IPS DF 4.7 (cell line): ENCODE results near the gene CCDC195.
"Not testable (repeated sequence)": the region's sequence is repeated elsewhere in the genome, so short reads cannot be mapped to it uniquely, and the experiment has no call there.

Experiments
- DNase-seq: peaks from one replicate; pipeline ENCODE4 v3.0.0-alpha.2; 2013; ENCODE audit warnings: low spot score; ENCODE audit errors: extremely low read depth

Gene CCDC195

GRCh38 chr2:224690868-224691267, 25.3 kb downstream of the CCDC195 start:
- DNase-seq, result no peak

DNA sequence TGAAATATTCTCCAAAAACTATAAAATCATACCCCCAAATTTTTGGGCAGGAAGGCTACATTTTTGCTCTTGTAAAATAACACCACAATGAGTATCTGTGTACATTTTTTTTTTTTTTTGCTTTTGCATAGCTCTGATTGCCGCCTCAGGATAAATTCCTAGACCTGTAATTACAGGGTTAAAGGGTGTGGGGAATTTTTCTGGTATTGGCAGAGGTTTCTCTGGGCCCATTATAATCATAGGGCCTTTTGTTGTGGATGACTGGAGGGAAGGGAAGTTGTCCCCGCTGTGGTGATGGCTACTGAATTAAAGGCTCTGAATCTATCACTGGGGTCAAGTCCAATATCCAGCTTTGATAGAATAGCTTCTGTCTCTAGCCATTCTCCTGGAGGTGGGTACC, 26.6 kb downstream of the CCDC195 start:
- no peak for DNase-seq

DNA sequence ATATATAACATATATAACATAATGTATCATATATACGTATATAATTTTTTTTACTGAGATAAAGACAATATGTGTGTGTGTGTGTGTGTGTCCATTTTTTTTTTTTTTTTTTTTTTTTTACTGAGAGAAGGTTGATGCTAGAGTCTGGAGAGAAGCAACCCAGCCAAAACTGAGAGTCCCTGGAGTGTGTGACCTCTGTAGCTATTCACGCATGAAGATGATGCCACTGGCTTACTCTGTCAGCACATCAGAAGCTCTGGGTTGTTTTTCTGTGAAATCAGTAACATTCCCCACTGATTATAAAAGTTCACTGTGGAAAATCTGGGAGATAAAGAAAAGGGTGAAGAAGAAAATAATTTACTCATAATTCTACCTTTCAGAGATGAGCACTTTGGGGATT, 27.2 kb downstream of the CCDC195 start:
- DNase-seq, result no peak

GRCh38 chr2:224687156-224687555, 29.0 kb downstream of the CCDC195 start:
- DNase-seq, result no peak

GRCh38 chr2:224685121-224685520, 31.0 kb downstream of the CCDC195 start:
- DNase-seq, result no peak

DNA sequence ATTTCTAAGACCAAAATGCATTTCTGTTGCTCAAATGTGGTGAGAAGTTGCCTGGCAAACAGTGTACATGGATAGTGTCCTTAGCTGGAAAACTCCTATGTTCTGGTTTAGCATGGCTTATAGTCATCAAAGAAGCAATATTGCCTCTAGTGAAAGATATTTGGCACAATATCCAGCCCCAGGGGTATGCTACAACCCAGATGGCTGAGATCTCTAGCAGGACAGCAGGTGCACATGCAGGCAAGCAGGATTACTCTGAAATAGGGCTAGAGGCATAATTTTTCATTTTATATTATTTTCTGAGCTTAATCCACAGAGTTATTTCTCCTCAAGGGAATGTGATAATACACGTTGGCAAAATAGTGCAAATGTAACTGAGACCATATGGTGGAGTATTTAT, 34.0 kb downstream of the CCDC195 start:
- no peak for DNase-seq

GRCh38 chr2:224671731-224672130, 44.4 kb downstream of the CCDC195 start:
- no peak for DNase-seq

DNA sequence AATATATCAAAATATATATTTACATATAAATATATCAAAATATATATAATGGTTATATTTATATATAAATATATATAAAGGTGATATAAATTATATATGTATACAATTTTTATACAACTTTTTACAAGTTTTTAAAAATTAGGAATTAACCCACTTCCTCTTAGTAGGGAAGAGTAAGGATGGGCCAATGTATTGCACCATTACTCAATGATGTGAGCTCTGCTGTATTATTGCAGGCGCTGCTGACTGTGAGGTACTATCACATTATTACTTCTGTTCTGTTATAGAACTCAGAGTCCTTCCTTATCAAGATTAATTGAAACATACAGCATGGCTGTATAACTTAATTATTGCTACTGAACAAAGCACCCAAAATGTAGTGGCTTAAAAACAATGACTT, 46.0 kb downstream of the CCDC195 start:
- no peak for DNase-seq

DNA sequence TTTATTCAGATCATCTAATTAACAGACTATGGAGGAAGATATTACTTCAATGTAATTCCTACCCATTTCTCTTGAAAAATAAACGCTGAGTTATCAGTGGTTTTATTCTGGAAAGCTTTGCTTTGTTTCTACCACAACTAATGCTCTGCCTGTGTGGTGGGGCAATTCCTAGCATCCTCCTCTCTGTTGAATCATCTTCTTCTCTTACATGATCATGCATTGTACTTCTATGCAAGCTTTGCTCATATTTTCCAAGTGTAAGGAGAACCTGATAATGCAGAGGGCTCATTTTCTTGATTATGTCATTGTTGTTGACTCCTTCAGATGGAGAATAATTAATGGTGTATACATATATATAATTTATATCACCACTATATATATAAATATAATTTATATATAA, 46.7 kb downstream of the CCDC195 start:
- no peak for DNase-seq

DNA sequence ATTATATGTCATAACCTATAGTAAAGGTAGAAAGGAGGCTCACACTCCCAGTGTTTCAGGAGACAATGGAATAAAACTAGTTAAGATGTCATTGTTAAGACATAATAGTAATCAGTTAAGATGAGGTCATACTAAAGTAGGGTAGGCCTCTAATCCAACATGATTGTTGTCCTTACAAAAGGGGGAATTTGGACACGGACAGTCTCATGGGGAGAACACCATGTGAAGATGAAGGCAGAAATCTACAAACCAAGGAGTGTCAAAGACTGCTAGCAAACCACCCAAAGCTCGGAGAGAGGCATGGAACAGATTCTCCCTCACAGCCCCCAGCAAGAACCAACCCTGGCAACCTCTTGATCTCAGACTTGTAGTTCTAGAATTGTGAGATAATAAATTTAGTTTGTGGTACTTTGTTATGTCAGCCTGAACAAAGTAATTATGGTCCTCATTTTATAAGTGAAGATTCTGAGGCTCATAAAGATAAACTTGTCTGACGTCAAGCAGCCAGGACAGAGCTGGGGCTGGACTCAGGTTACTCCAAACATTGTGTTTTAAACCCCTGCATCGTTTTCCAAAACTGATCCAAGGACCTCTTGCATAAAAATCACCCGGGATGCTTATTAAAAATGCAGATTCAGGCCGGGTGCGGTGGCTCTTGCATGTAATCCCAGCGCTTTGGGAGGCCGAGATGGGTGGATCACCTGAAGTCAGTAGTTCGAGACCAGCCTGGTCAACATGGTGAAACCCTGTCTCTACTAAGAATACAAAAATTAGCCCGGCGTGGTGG, 47.8 kb downstream of the CCDC195 start:
- DNase-seq, result no peak

- DNase-seq, result no peak
Measured at GRCh38 chr2:224666951-224667553, 49.1 kb downstream of the CCDC195 start.

GRCh38 chr2:224663322-224663721, 52.8 kb downstream of the CCDC195 start:
- not testable (repeated sequence) for DNase-seq

DNA sequence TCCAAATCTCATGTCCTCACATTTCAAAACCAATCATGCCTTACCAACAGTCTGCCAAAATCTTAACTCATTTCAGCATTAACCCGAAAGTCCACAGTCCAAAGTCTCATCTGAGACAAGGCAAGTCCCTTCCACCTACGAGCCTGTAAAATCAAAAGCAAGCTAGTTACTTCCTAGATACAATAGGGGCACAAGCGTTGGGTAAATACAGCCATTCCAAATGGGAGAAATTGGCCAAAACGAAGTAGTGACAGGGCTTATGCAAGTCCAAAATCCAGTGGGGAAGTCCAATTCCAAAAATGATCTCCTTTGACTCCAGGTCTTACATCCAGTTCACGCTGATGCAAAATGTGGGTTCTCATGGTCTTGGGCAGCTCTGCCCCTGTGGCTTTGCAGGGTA, 54.5 kb downstream of the CCDC195 start:
- not testable (repeated sequence) for DNase-seq

DNA sequence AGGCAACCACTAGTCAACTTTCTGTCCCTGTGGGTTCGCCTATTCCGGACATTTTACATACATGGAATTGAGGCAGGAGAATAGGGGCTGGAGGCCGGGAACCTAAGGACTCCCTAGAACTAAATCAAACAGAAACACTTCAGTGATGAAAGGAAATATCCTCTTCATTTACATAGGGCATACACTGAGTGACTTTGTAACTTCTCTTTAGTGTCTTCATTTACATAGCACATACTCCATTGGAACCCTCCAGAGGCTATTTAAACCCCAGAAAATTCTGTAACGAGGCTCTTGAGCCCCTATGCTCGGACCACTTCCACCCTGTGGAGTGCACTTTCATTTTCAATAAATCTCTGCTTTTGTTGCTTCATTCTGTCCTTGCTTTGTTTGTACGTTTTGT, 56.5 kb downstream of the CCDC195 start:
- no peak for DNase-seq

DNA sequence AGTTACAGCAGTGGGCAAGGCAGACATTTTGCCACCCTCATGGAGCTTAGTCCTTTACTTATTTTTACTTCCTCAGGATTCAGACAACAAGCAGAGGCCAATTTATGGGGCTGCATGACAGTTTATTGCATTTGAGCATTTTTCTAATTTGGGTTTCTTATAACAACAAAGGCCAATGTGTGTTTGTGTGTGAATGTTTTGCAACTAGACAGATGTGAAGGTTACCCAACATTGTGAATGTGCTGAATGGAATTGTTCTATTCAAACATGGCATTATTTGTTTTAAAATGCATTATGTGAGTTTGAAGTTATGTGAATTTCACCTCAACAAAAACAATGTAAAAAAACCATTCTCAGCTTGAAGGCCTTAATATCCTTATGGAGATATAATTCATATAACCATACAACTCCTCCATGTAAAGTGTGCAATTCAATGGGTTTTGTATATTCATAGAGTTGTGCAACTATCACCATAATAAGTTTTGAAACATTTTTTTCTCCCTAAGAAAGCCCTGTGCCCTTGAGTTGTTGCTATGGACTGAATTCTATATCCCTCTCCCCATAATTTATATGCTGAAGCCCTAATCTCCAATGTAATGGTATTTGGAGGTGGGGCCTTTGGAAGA, 57.3 kb downstream of the CCDC195 start:
- DNase-seq, result no peak

GRCh38 chr2:224657349-224657748, 58.8 kb downstream of the CCDC195 start:
- DNase-seq, result no peak

GRCh38 chr2:224655006-224655537, 61.1 kb downstream of the CCDC195 start:
- no peak for DNase-seq
